ENCODE data around the gene VASH2. TPM values are rescaled to one million over a fixed set of nuclear protein-coding genes. Genes with fewer than 3 reads are reported as not detected.

VASH2 gene
- total RNA-seq, 1 donor from 2014 or later = 0.07 TPM

DNA sequence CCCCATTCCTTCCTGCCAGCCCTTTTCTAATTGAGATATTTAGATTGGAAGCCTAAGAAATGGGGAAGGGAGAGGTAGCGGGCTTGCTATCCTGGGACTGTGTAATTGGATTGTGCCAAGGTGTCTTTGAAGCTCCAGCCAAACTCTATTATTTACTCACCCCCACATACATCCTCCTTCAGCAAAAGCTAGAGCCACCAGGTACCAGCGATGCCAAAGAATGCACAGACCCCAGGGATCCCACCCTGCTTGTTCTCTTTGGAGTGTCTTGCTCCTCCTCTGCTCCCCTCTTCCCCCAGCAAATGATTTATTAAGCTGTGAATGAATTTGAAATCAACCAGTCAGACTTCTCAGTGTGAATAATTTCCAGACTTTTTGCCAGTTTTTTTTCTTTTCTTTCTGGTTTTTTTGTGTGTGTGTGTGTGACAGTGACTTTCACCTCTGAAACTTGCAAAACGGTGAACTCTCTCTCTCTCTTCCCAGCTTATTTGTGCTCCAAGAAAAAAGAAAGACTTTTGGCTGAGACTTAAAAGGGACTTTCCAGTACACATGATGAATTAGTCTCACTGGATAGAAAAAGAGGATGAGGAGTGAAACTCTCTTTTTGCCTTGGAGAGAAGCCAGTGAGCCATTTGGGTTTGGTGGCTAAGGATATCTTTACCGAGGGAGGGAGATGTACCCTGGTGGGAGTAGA, 1.8 kb downstream of the VASH2 start:
- H3K9me3 Mint-ChIP-seq = peaks cover 2% of the 10 kb centered on the region
- intact Hi-C loops (cut with micrococcal nuclease) = loop anchor here (2.0 to 5.0 kb wide), 2 partner anchors 45 to 63 kb away; partner anchors contain the start of gene ANGEL2
- POLR2A ChIA-PET = no interaction called here

DNA sequence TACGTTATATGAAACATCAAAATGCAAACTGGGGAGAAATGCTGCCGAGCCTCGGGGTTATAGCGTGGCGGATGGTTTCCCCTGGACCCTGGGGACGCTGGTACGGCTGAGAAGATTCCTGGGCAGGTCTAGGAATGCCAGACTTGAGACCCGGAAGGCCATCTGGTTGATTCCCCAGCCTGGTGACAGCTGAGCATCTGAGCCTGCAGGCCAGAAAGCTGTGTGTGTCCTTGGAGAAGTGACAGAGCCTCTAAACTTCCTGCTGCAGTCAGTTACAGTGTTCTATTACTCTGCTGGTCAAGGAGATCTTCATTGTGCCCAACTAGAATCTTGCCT, 2.3 kb downstream of the VASH2 start:
- CTCF ChIA-PET = no interaction called here
- intact Hi-C loops (cut with micrococcal nuclease) = loop anchor here (5.0 kb wide), 1 partner anchor 45 kb away; no protein-coding TSS in a partner anchor
- H3K9me3 Mint-ChIP-seq = peaks cover 2% of the 10 kb centered on the region
- no peak overlapping the region for H3K27ac Mint-ChIP-seq
- POLR2A ChIA-PET = no interaction called here
- H3K27me3 Mint-ChIP-seq = peaks cover 25% of the 10 kb centered on the region
- ATAC-seq (ENCODE audit: low read depth) = no peak
- no peak for DNase-seq
- H3K4me1 Mint-ChIP-seq = peaks cover 13% of the 10 kb centered on the region
- no peaks in the 10 kb centered on the region for H3K36me3 Mint-ChIP-seq (ENCODE audit: low read depth)
- H3K4me3 Mint-ChIP-seq = no peak overlapping the region
- TF ChIP-seq, protein P1, sequence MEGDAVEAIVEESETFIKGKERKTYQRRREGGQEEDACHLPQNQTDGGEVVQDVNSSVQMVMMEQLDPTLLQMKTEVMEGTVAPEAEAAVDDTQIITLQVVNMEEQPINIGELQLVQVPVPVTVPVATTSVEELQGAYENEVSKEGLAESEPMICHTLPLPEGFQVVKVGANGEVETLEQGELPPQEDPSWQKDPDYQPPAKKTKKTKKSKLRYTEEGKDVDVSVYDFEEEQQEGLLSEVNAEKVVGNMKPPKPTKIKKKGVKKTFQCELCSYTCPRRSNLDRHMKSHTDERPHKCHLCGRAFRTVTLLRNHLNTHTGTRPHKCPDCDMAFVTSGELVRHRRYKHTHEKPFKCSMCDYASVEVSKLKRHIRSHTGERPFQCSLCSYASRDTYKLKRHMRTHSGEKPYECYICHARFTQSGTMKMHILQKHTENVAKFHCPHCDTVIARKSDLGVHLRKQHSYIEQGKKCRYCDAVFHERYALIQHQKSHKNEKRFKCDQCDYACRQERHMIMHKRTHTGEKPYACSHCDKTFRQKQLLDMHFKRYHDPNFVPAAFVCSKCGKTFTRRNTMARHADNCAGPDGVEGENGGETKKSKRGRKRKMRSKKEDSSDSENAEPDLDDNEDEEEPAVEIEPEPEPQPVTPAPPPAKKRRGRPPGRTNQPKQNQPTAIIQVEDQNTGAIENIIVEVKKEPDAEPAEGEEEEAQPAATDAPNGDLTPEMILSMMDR (IDR thresholded peaks at IDR 0.05) = no peak

More for the DNA sequence above, 1.8 kb downstream of the VASH2 start:
- Mint-ChIP-seq H3K27me3 (peaks cover 24% of the 10 kb centered on the region), H3K36me3 (ENCODE audit: low read depth) (no peaks in the 10 kb centered on the region), H3K4me3 (peak overlapping the region; percentile 20), H3K4me1 (peaks cover 13% of the 10 kb centered on the region), H3K27ac (no peak overlapping the region)
- ATAC-seq (ENCODE audit: low read depth) = no peak
- TF ChIP-seq, protein P1 (IDR thresholded peaks at IDR 0.05) = no peak
- DNase-seq = no peak
- CTCF ChIA-PET = no interaction called here

DNA sequence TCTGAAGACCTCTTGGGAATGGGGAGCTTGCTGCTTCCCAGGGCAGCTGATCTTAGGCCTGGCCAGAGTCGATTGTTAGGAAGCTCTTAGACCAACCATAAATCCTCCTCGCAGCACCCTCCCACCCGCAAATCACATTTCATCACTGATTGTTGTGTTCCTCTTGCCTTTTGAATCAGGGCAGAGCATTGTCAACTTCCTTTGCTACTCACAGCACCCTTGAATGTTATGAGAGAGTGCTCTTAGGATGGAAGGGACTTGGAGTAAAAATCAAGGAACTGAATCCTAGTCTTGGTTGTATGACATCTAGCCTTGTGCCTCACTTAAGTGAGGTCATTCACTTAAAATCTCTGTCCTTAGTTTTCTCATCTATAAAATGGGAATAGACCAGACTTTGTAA, 3.0 kb downstream of the VASH2 start:
- POLR2A ChIA-PET = interaction anchor here (0.6 kb wide), 1 partner anchor 701 kb away, joined by 4 read pairs; no protein-coding TSS in a partner anchor
- TF ChIP-seq, protein P1 (IDR thresholded peaks at IDR 0.05) = no peak
- CTCF ChIA-PET = no interaction called here
- DNase-seq (no peak), ATAC-seq (ENCODE audit: low read depth) (no peak)
- Mint-ChIP-seq H3K27ac (no peak overlapping the region), H3K4me3 (no peak overlapping the region), H3K36me3 (ENCODE audit: low read depth) (no peaks in the 10 kb centered on the region), H3K9me3 (peaks cover 2% of the 10 kb centered on the region), H3K27me3 (peaks cover 25% of the 10 kb centered on the region), H3K4me1 (peaks cover 13% of the 10 kb centered on the region)
- intact Hi-C loops (cut with micrococcal nuclease) = loop anchor here (5.0 kb wide), 1 partner anchor 44 kb away; no protein-coding TSS in a partner anchor

DNA sequence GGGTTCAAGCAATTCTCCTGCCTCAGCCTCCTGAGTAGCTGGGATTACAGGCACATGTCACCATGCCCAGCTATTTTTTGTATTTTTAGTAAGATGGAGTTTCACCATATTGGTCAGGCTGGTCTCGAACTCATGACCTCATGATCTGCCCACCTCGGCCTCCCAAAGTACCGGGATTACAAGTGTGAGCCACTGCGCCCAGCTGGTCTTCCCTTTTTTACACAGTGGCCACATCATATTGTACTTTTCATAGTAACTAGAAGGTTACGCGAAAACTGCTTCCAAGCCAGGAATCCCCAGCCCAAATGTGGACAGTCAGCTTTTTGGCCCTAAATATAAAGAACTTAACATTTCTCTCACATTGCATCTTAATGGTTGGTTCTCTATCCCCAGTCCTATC, 4.2 kb downstream of the VASH2 start:
- ChIA-PET POLR2A (no interaction called here), CTCF (interaction anchor here (0.7 kb wide), 1 partner anchor 13 kb away, joined by 4 read pairs; no protein-coding TSS in a partner anchor)
- Mint-ChIP-seq H3K27ac (no peak overlapping the region), H3K9me3 (no peaks in the 10 kb centered on the region), H3K27me3 (peaks cover 27% of the 10 kb centered on the region), H3K4me3 (no peak overlapping the region), H3K36me3 (ENCODE audit: low read depth) (no peaks in the 10 kb centered on the region), H3K4me1 (peaks cover 13% of the 10 kb centered on the region)
- DNase-seq (no peak), ATAC-seq (ENCODE audit: low read depth) (no peak)
- TF ChIP-seq, protein P1 (IDR thresholded peaks at IDR 0.05) = no peak
- intact Hi-C loops (cut with micrococcal nuclease) = loop anchor here (5.0 kb wide), 1 partner anchor 43 kb away; no protein-coding TSS in a partner anchor

DNA sequence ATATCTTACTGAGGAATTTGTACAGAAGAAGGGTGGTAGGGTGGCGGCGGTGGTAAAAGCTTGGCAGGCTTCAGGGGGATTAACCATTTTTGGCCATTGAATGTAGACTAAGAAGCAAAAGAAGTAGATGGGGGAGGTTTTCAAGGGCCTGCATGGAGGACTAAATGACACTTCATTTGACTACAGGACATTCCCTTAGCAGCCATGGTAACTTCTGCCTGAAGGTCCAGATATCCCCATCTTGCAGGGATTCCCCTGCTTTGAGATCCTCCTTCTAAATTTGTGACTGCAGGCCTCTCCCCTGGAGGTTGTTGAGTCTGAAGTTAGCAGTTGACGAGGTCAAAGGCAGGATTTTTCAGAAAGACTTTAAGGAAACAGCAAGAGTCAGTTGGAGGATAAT, 4.8 kb downstream of the VASH2 start:
- no peak overlapping the region for H3K27ac Mint-ChIP-seq
- ATAC-seq (ENCODE audit: low read depth) = no peak
- H3K27me3 Mint-ChIP-seq = peaks cover 27% of the 10 kb centered on the region

More for the DNA sequence above, 4.8 kb downstream of the VASH2 start:
- ChIA-PET CTCF (no interaction called here), POLR2A (no interaction called here)
- peaks cover 11% of the 10 kb centered on the region for H3K4me1 Mint-ChIP-seq
- intact Hi-C loops (cut with micrococcal nuclease) = no loop called here
- TF ChIP-seq, protein P1 (IDR thresholded peaks at IDR 0.05) = no peak
- no peaks in the 10 kb centered on the region for H3K9me3 Mint-ChIP-seq
- DNase-seq = no peak
- no peaks in the 10 kb centered on the region for H3K36me3 Mint-ChIP-seq (ENCODE audit: low read depth)
- no peak overlapping the region for H3K4me3 Mint-ChIP-seq
